NCI-H1105 treated with DMSO at 0.1 percent for 48 hours (cell line): Measurements from ENCODE around the gene CYBC1.
"Not testable (repeated sequence)": the region's sequence is repeated elsewhere in the genome, so short reads cannot be mapped to it uniquely, and the experiment has no call there.

ENCODE experiments used
- DNase-seq: peaks from one replicate; lab custom pipeline; 2025; lab: John Stamatoyannopoulos, UW

CYBC1 gene

DNA sequence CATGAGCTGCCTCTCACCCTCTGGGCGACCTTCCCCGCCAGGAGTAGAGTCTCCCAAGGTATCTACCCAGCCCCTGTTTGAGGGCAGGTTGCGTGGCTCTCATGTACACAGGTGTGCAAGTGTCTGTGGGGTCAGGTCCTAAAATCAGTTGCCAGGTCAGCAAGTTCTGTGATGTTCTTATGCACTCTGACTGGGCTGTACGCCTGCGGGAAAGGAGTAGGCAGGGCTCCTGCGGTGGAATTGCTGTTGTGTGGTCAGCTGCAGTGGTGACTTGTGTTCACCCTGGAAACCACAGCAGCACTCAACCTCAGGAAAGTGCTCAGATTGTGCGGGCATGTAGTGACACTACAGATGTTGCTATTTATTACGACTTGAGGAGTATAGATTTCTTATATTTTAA, 27.4 kb upstream of the CYBC1 start:
- DNase-seq, result no peak

DNA sequence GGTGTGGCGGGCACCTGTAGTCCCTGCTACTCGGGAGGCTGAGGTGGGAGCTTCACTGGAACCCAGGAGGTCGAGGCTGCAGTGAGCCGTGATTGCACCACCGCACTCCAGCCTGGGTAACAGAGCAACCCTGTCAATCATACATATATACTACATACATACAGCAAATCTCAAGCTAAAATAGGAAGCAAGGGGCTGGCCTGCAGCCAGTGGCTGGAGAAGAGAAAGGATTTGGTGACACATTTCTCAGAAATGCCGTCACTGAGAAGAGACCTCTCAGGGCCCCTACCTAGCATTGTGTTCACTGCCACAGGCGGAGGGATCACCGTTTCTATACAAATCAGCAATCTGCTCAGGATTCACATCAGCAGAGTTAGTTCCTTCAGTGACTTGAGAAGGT, 24.9 kb upstream of the CYBC1 start:
- no peak for DNase-seq

- no peak for DNase-seq
Observed at GRCh38 chr17:82474223-82475010, 23.9 kb upstream of the CYBC1 start.

- DNase-seq, result no peak
Observed at GRCh38 chr17:82470065-82470464, 19.5 kb upstream of the CYBC1 start.

DNA sequence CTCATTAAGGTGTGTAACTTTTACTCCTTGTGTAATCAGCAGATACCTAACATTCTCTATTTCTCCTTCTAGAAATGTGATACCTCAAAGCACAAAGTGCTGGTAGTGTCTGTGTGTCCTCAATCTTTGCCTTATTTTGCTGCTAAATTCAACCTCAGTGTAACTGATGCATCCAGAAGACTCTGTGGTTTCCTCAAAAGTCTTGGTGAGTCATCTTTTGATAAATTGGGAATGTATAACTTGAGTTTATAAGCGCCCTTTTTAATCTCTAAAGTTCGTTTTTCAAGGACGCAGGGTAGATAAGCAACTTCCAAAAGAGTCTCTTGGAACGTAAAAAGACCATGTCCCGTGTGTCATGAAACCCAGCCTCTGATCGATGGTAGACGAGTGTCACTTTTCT, 18.1 kb upstream of the CYBC1 start:
- no peak for DNase-seq

DNA sequence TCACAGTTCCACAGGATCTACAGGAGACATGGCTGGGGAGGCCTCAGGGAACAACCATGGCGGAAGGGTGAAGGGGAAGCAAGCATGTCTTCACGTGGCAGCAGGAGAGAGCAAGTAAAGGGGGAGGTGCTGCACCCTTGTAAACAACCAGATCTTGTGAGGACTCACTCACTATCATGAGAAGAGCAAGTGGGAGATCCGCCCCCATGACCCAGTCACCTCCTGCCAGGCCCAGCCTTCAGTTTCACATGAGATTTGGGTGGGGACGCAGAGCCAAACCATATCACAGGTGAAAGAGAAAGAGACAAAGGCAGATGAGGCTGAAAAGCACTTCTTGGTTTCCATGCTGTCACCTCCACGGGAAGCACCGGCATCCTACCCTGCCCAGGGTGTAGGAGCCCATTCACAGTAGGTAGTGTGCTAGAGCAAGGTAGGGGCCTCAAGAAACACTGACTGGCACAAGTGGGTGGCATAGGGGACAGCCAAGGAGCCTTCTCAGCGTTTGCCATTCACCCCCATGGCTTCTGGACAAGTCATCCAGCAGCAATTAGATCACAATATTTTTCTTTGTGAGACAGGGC, 14.6 kb upstream of the CYBC1 start:
- no peak for DNase-seq

GRCh38 chr17:82464567-82464929, 14.0 kb upstream of the CYBC1 start:
- no peak for DNase-seq

DNA sequence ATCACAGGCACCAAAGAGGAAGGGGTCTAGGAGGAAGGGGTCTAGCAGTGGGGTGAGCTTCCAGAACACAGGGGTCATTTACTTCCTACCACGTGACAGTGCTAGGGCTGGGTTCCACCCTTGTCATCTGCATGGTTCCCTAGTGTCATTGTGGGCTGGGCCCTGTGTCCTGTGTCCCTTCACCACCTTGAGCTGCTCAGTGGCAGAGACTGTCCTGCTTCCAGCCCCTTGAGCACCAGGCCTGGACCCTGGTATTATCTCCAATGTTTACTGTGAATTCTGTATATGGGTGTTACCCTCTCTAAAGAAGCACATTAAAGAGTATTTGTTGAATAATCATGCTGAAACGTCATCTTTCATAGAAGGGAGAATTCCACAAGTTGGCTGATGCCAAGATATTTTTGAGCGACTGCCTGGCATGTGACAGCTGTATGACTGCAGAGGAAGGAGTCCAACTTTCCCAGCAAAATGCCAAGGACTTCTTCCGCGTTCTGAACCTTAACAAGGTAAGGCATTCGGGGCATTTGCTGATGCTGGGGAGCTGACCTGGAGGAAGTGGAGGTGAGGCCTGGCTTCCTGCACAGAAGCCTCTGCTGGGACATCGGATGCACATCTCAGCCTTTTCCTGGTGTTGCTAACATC, 13.5 kb upstream of the CYBC1 start:
- DNase-seq, result no peak

DNA sequence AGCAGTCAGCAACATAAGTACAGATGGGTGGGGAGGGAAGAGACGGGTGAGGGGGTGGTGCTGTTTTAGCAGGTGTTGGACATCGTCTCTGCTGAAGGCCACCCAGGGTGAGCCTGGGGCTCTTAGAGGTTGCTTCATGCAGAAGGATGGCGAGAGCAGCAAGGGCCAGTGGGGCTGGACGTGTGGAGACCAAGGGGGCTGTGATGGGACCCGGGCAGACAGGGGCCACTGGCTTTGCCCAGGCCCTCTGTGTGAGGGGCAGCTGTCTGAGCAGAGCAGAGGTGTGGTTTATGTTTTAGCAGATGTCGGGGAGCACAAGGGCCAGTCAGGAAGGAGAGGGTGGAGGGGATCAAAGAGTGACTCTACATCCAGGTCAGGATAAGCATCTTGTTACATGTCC, 12.8 kb upstream of the CYBC1 start:
- DNase-seq, result no peak

- no peak for DNase-seq
Observed at GRCh38 chr17:82461827-82462524, 11.4 kb upstream of the CYBC1 start.

GRCh38 chr17:82459936-82460335, 9.4 kb upstream of the CYBC1 start:
- not testable (repeated sequence) for DNase-seq

DNA sequence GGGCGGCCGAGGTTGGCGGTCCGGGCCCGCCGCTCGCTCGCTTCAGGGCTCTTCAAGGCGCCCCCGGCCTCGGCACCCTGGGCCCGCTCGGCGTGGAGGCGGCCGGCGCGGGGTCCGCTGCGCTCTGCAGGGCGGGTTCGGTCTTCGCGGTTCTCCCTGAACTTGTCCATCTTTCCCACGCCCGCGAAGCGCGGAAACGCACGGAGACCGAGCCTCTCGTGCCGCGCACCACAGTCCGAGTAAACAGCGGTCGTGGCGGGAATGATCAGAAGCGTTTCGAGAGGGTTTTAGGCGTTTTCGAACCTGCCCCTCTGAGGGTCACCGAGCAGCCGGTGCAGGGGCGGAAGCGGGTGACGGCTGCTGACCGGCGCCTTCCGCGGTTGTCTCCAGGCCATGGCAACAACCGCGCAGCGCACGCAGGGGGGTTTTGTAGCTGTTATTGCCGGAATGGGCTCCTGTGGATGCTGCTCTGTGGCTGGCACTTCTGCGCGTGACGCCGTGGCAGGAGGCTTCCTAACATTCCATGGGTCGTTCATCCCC, 8.4 kb upstream of the CYBC1 start:
- no peak for DNase-seq

DNA sequence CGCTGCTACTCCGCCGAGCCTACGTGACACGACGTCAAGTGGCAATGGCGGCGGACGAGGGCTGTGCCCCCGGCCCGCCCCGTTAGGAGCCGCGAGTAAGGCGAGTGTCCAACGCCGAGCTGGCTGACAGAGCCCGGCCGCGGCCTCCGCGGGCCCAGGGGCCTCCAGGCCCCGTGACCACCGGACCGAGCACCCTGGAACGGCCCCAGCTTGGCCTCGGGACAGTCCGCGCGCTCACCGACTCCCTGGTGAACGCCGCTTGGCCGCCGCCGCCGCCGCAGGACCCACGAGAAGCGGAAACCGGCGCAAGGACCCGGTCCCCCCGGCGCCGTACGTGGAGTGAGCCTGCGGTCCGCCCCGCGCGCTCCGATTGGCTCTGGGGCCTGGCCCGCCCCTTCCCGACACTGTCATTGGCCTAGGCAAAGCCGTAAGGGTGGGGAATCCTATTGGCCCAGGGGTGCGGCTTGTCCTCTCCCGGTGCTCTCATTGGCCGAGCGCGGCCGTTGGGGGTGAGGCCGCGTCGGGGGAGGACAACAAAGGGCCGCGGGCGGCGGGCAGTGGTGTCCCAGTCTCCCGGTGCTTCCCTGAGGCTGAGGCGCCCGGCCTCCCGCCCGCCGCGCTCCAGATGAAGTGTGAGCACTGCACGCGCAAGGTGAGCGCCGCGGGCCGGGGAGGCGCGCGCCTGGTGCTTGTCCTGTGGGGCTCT, 7.8 kb upstream of the CYBC1 start, which contains the start of gene NARF:
Gene NARF (plus strand): TSS at position 563 of the 706 bp plus-strand sequence. CDS start 63 bp downstream, at position 626.
- peak; percentile 97 for DNase-seq

DNA sequence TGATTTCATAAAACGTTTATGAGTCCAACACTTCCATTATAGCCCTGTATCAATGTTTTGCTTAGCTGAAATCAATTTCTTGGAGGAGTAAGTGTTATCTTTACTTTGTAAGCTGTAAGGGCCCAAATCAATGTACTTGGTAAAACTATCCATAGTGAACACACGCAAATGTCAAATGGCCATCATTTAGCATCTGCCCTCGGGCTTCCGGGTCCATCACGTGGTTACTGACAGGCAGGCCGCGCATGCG, 7.3 kb upstream of the CYBC1 start:
- DNase-seq, result no peak

GRCh38 chr17:82457073-82457928, 6.7 kb upstream of the CYBC1 start:
- DNase-seq, result no peak

- DNase-seq, result not testable (repeated sequence)
Observed at GRCh38 chr17:82453706-82454105, 3.2 kb upstream of the CYBC1 start.

GRCh38 chr17:82453151-82453550, 2.6 kb upstream of the CYBC1 start:
- not testable (repeated sequence) for DNase-seq

- DNase-seq, result no peak
Observed at GRCh38 chr17:82452162-82452561, 1.6 kb upstream of the CYBC1 start.

- no peak for DNase-seq
Observed at GRCh38 chr17:82449883-82450356, 632 bp downstream of the CYBC1 start.

DNA sequence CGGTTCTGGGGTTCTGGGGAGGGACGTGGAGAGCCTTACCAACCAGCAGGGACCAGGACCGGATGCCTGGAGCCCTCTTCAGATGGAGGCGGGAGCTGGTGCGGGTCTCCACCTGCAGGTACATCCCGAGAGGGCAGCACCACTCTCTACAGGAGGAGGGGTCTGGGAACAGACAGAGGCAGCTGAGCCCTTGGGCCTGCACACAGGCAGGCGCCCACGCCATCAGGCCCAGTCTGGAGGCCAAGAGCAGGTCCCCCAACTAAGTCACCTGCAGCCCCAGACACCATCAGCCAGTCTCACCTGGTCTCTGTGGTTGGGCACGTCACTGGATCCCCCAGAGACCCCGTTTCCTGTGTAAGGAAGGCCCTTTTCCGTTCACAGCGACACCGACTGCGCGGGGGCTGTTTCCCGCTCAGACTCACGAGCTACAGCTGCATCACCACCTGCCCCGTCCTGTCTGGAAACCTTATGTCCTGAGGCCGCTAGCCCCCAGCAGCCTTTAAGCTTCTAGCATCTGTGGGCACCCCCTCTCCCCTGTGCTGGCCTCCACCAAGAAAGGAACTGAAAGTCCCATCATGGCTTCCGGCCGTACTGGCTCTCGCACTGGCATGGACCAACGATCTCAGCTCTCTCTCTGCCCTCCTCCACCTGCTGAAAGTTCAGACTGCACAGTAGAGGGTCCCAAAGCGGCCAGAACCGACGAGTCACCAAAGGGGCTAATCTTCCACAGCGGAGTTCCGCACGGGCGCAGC, 1.2 kb downstream of the CYBC1 start:
- no peak for DNase-seq
